RWPE2 (cell line): ENCODE data around the gene IL2RA.

Experiments used
- ATAC-seq: fragments of 200-7000 bp; cut with Tn5 transposase; 3 replicates; pipeline ENCODE4 v1.9.1; 2021; ENCODE audit warnings: low read depth
- DNase-seq: peaks from one replicate; pipeline ENCODE4 v3.0.0-alpha.2; 2020; ENCODE audit warnings: low spot score
- H3K27ac ChIP-seq: fragments of 450-650 bp; 2 replicates; pipeline ENCODE4 v1.5.1; 2017; ENCODE audit warnings: mild to moderate bottlenecking; ENCODE audit not compliant: poor library complexity, severe bottlenecking
- H3K27me3 ChIP-seq: fragments of 250-450 bp; sonication (Bioruptor Pico); 2 replicates; pipeline ENCODE4 v1.5.1; 2021; ENCODE audit warnings: mild to moderate bottlenecking, moderate library complexity; ENCODE audit not compliant: insufficient read depth, poor library complexity, severe bottlenecking
- H3K36me3 ChIP-seq: fragments of 250-450 bp; sonication (Bioruptor Pico); 2 replicates; pipeline ENCODE4 v1.5.1; 2020; ENCODE audit warnings: low read depth, mild to moderate bottlenecking, moderate library complexity
- H3K4me1 ChIP-seq: fragments of 250-450 bp; sonication (Bioruptor Pico); 2 replicates; pipeline ENCODE4 v1.5.1; 2021; ENCODE audit warnings: mild to moderate bottlenecking, moderate library complexity; ENCODE audit not compliant: insufficient read depth, poor library complexity, severe bottlenecking
- H3K4me3 ChIP-seq: fragments of 250-450 bp; sonication (Bioruptor Pico); 2 replicates; pipeline ENCODE4 v1.5.1; 2021; ENCODE audit warnings: mild to moderate bottlenecking, moderate library complexity; ENCODE audit not compliant: severe bottlenecking
- H3K9me3 ChIP-seq: fragments of 250-450 bp; sonication (Bioruptor Pico); 2 replicates; pipeline ENCODE4 v1.5.1; 2021; ENCODE audit warnings: mild to moderate bottlenecking, moderate library complexity; ENCODE audit not compliant: severe bottlenecking
- CTCF ChIP-seq: fragments of 450-650 bp; IDR thresholded peaks from one replicate; pipeline ENCODE4 v1.5.1; 2017; ENCODE audit warnings: mild to moderate bottlenecking, moderate library complexity; ENCODE audit not compliant: poor library complexity, severe bottlenecking

IL2RA gene

GRCh38 chr10:6088721-6089333 is 26.7 kb upstream of the IL2RA start, which contains the start of gene RBM17:
Gene RBM17, plus strand, starts transcription at chr10:6089034. Its CDS starts 8,032 bp downstream, at chr10:6097066.
- H3K27ac ChIP-seq: peak within 1 kb of the TSS; percentile 58
- H3K4me1 ChIP-seq: peaks cover 8% of the 10 kb centered on the region
- peak; percentile 99 for TF ChIP-seq CTCF
- no peaks in the 10 kb centered on the region for H3K27me3 ChIP-seq
- H3K36me3 ChIP-seq: no peaks in the 10 kb centered on the region
- no peaks in the 10 kb centered on the region for H3K9me3 ChIP-seq
- peak within 1 kb of the TSS; percentile 94 for H3K4me3 ChIP-seq
- ATAC-seq (peak; percentile 78), DNase-seq (peak; percentile 89)

- no peak for DNase-seq
- peak; percentile 55 for ATAC-seq
- Histone ChIP-seq H3K4me1 (peaks cover 7% of the 10 kb centered on the region), H3K9me3 (no peaks in the 10 kb centered on the region), H3K4me3 (no peak overlapping the region), H3K27me3 (no peaks in the 10 kb centered on the region), H3K27ac (no peak overlapping the region), H3K36me3 (no peaks in the 10 kb centered on the region)
- TF ChIP-seq CTCF: peak; percentile 79
Measured at GRCh38 chr10:6086375-6087233, 24.4 kb upstream of the IL2RA start.

DNA sequence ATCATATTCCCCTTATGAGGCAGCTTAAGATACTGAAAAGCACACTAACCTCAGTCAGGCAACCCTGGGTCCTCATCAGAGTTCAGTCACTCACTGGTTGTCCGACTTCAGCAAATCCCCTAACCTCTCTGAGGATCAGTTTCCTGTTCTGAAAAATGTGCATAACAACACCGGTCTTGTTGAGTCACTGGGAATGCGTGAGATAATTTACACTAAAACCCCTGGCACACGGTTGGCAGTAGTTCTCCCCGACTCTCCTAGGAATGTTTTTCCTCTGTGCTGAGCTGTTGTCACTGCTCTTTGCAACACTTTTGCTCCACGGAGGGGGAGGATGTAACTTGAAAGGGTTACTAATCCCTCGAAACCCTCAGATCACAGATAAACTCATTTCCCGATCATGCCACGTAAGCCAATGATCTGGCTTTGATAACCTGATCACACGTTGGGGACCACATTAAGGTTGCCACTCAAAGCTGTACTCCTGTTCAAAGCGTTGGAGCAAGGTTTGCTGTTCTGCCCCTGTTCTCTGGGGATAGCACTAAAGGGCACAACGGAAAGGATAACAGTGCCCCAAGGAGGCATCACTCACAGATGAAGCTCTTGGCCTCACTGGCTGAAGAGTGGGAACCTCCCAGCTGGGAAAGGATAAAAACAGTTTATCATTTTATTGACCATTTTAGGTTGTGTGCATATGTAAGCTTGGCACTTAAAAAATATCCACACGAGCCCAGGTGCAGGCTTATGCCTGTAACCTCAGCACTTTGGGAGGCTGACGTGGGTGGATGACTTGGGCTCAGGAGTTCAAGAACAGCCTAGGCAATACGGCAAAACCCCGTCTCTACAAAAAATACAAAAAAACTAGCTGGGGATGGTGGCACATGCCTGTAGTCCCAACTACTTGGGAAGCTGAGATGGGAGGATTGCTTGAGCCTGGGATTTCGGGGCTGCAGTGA is 21.6 kb upstream of the IL2RA start:
- DNase-seq (no peak), ATAC-seq (no peak)
- no peaks in the 10 kb centered on the region for H3K9me3 ChIP-seq
- no peak overlapping the region for H3K27ac ChIP-seq
- TF ChIP-seq CTCF: no peak
- no peak overlapping the region for H3K4me3 ChIP-seq
- peaks cover 4% of the 10 kb centered on the region for H3K4me1 ChIP-seq
- H3K27me3 ChIP-seq: no peaks in the 10 kb centered on the region
- no peaks in the 10 kb centered on the region for H3K36me3 ChIP-seq

GRCh38 chr10:6082496-6083395 is 20.6 kb upstream of the IL2RA start:
- ATAC-seq: no peak

More at GRCh38 chr10:6082496-6083395, 20.6 kb upstream of the IL2RA start:
- H3K9me3 ChIP-seq: no peaks in the 10 kb centered on the region
- H3K4me1 ChIP-seq: no peaks in the 10 kb centered on the region
- DNase-seq: no peak
- no peak overlapping the region for H3K27ac ChIP-seq
- H3K36me3 ChIP-seq: no peaks in the 10 kb centered on the region
- TF ChIP-seq CTCF: no peak
- no peaks in the 10 kb centered on the region for H3K27me3 ChIP-seq
- H3K4me3 ChIP-seq: no peak overlapping the region
